ENCODE results near the gene FAM193B. TPM values are rescaled to one million over a fixed set of nuclear protein-coding genes. Genes with fewer than 3 reads are reported as not detected.

The FAM193B gene
- total and polyA plus RNA-seq, 4 donors: 14.3 to 31.8 (median 15.8) TPM

GRCh38 chr5:177526791-177527190 is 27.6 kb downstream of the FAM193B start:
- Histone ChIP-seq H3K9ac (ENCODE audit: low read depth in 1 of 2, low read length in 2 of 2) (no peak overlapping the region), H3K9me3 (ENCODE audit: control insufficient read depth in 4 of 4, low read length in 3 of 4) (no peaks in the 10 kb centered on the region), H3K36me3 (ENCODE audit: control insufficient read depth in 4 of 4, insufficient read depth in 3 of 4, low read depth in 1 of 4, low read length in 3 of 4) (peaks cover 12 to 81% (median 40%) of the 10 kb centered on the region in 4 donors), H3K27ac (ENCODE audit: low read depth in 1 of 2, low read length in 2 of 2) (no peak overlapping the region), H3K27me3 (ENCODE audit: control insufficient read depth in 4 of 4, insufficient read depth in 4 of 4, low read length in 3 of 4) (no peaks in the 10 kb centered on the region), H3K4me3 (ENCODE audit: low read depth in 1 of 3, low read length in 3 of 3) (no peak overlapping the region), H3K4me1 (ENCODE audit: control insufficient read depth in 4 of 4, insufficient read depth in 4 of 4, low read length in 3 of 4) (no peaks in the 10 kb centered on the region)
- WGBS: 96% methylated on average over 6 of the region's 6 CpGs
- TF ChIP-seq, protein P1, sequence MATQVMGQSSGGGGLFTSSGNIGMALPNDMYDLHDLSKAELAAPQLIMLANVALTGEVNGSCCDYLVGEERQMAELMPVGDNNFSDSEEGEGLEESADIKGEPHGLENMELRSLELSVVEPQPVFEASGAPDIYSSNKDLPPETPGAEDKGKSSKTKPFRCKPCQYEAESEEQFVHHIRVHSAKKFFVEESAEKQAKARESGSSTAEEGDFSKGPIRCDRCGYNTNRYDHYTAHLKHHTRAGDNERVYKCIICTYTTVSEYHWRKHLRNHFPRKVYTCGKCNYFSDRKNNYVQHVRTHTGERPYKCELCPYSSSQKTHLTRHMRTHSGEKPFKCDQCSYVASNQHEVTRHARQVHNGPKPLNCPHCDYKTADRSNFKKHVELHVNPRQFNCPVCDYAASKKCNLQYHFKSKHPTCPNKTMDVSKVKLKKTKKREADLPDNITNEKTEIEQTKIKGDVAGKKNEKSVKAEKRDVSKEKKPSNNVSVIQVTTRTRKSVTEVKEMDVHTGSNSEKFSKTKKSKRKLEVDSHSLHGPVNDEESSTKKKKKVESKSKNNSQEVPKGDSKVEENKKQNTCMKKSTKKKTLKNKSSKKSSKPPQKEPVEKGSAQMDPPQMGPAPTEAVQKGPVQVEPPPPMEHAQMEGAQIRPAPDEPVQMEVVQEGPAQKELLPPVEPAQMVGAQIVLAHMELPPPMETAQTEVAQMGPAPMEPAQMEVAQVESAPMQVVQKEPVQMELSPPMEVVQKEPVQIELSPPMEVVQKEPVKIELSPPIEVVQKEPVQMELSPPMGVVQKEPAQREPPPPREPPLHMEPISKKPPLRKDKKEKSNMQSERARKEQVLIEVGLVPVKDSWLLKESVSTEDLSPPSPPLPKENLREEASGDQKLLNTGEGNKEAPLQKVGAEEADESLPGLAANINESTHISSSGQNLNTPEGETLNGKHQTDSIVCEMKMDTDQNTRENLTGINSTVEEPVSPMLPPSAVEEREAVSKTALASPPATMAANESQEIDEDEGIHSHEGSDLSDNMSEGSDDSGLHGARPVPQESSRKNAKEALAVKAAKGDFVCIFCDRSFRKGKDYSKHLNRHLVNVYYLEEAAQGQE (IDR thresholded peaks at IDR 0.05): no peak
- TF ChIP-seq CTCF (IDR thresholded peaks at IDR 0.05; ENCODE audit: low read depth, low read length, missing input control) (no peak), GABPA (IDR thresholded peaks at IDR 0.05 in 1 of 2, conservative IDR thresholded peaks at IDR 0.05 in 1 of 2) (no peak), JUND (IDR thresholded peaks at IDR 0.05) (no peak), NR2F2 (IDR thresholded peaks at IDR 0.05) (no peak), SP1 (IDR thresholded peaks at IDR 0.05) (no peak), FOXA2 (IDR thresholded peaks at IDR 0.05) (no peak), RXRA (IDR thresholded peaks at IDR 0.05) (no peak), EGR1 (IDR thresholded peaks at IDR 0.05; ENCODE audit: low read depth in 2 of 2) (no peak), TAF1 (conservative IDR thresholded peaks at IDR 0.05) (no peak), FOXA1 (IDR thresholded peaks at IDR 0.05) (no peak), RAD21 (IDR thresholded peaks at IDR 0.05) (no peak), HNF4G (IDR thresholded peaks at IDR 0.05) (no peak), HNF4A (conservative IDR thresholded peaks at IDR 0.05) (no peak)
- TF ChIP-seq, protein P2, sequence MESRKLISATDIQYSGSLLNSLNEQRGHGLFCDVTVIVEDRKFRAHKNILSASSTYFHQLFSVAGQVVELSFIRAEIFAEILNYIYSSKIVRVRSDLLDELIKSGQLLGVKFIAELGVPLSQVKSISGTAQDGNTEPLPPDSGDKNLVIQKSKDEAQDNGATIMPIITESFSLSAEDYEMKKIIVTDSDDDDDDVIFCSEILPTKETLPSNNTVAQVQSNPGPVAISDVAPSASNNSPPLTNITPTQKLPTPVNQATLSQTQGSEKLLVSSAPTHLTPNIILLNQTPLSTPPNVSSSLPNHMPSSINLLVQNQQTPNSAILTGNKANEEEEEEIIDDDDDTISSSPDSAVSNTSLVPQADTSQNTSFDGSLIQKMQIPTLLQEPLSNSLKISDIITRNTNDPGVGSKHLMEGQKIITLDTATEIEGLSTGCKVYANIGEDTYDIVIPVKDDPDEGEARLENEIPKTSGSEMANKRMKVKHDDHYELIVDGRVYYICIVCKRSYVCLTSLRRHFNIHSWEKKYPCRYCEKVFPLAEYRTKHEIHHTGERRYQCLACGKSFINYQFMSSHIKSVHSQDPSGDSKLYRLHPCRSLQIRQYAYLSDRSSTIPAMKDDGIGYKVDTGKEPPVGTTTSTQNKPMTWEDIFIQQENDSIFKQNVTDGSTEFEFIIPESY (IDR thresholded peaks at IDR 0.05): no peak
- TF ChIP-seq, protein P3, sequence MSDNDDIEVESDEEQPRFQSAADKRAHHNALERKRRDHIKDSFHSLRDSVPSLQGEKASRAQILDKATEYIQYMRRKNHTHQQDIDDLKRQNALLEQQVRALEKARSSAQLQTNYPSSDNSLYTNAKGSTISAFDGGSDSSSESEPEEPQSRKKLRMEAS (IDR thresholded peaks at IDR 0.05): no peak
- TF ChIP-seq, protein P4, sequence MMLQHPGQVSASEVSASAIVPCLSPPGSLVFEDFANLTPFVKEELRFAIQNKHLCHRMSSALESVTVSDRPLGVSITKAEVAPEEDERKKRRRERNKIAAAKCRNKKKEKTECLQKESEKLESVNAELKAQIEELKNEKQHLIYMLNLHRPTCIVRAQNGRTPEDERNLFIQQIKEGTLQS (IDR thresholded peaks at IDR 0.05): no peak
- no peak for DNase-seq (ENCODE audit: low spot score)
